T-cell (primary cell): ENCODE data around the gene DPH2. TPM values are rescaled to one million over a fixed set of nuclear protein-coding genes. Genes with fewer than 3 reads are reported as not detected.
A peak's percentile ranks its signal among the peaks of the same experiment; 100 is the strongest.

Source experiments
- ATAC-seq, 4 experiments: fragments of 200-7000 bp in 3 of 4; fragments of 150-1000 bp in 1 of 4; cut with Tn5 transposase; replicated peaks in 1 of 4; 1 replicate in 3 of 4; 2 replicates in 1 of 4; pipeline ENCODE4 v1.10.0; 2021; ENCODE audit warnings: moderate library complexity in 3 of 4, mild to moderate bottlenecking in 2 of 4, moderate number of reproducible peaks in 1 of 4
- CTCF ChIA-PET, 2 donors: fragments of 300-600 bp; sonication (Branson Sonifier 250); formaldehyde crosslinking; loops; one replicate each; lab custom pipeline; 2022; ENCODE audit warnings: antibody characterized with exemption in 2 of 2; lab: Charles Lee
- POLR2A ChIA-PET, 2 donors: fragments of 300-600 bp; sonication (Branson Sonifier 250); formaldehyde crosslinking; loops; one replicate each; lab custom pipeline; 2022; ENCODE audit warnings: antibody characterized with exemption in 2 of 2; lab: Charles Lee
- DNase-seq, 35 experiments: peaks; one replicate each; pipeline versions ENCODE4 v3.0.0 to v3.0.0-alpha.2; 2013 to 2023
- H3K27ac ChIP-seq: one replicate; pipeline ENCODE4 v1.5.1; 2013; ENCODE audit warnings: low read length
- H3K27me3 ChIP-seq, 2 experiments: replicated peaks in 1 of 2; 1 replicate in 1 of 2; 2 replicates in 1 of 2; pipeline versions ENCODE4 v1.6.1 to v1.7.0; 2013; ENCODE audit warnings: low read length in 1 of 2, mixed read lengths in 1 of 2; ENCODE audit not compliant: control insufficient read depth in 2 of 2, insufficient read depth in 2 of 2; ENCODE audit errors: extremely low read depth in 1 of 2
- H3K36me3 ChIP-seq, 2 donors: 1 replicate in 1 of 2; 2 replicates in 1 of 2; pipeline versions ENCODE4 v1.6.1 to v1.7.0; 2013; ENCODE audit warnings: low read length in 1 of 2; ENCODE audit not compliant: control insufficient read depth in 2 of 2, insufficient read depth in 1 of 2; ENCODE audit errors: extremely low read depth in 1 of 2
- H3K4me1 ChIP-seq, 2 experiments: 1 replicate in 1 of 2; 2 replicates in 1 of 2; pipeline versions ENCODE4 v1.6.1 to v1.7.0; 2013; ENCODE audit warnings: low read length in 2 of 2, mixed read lengths in 1 of 2; ENCODE audit not compliant: insufficient read depth in 2 of 2, control insufficient read depth in 1 of 2; ENCODE audit errors: extremely low read depth in 1 of 2
- H3K4me3 ChIP-seq, 2 donors: 1 replicate in 1 of 2; 2 replicates in 1 of 2; pipeline versions ENCODE4 v1.5.1 to v1.7.0; 2013; ENCODE audit warnings: mild to moderate bottlenecking in 2 of 2, low read length in 1 of 2, moderate library complexity in 1 of 2; ENCODE audit not compliant: control insufficient read depth in 1 of 2; ENCODE audit errors: extremely low read depth in 1 of 2
- H3K9me3 ChIP-seq: 2 replicates; pipeline ENCODE4 v1.7.0; 2013
- H3K27ac Mint-ChIP-seq, 2 donors: one replicate each; pipeline ENCODE4 v1.8.0; 2020 to 2021; ENCODE audit warnings: mild to moderate bottlenecking in 2 of 2, mixed read lengths in 2 of 2
- H3K27me3 Mint-ChIP-seq, 2 donors: one replicate each; pipeline ENCODE4 v1.8.0; 2021 to 2022; ENCODE audit warnings: mixed read lengths in 2 of 2
- H3K36me3 Mint-ChIP-seq: one replicate; pipeline ENCODE4 v1.8.0; 2021; ENCODE audit warnings: mixed read lengths
- H3K4me1 Mint-ChIP-seq, 3 donors: one replicate each; pipeline ENCODE4 v1.8.0; 2020 to 2022; ENCODE audit warnings: mixed read lengths in 3 of 3, mild to moderate bottlenecking in 1 of 3
- H3K4me3 Mint-ChIP-seq, 3 donors: one replicate each; pipeline ENCODE4 v1.8.0; 2020 to 2022; ENCODE audit warnings: mild to moderate bottlenecking in 3 of 3, mixed read lengths in 3 of 3, moderate library complexity in 3 of 3
- H3K9me3 Mint-ChIP-seq, 3 donors: one replicate each; pipeline ENCODE4 v1.8.0; 2020 to 2022; ENCODE audit warnings: mixed read lengths in 3 of 3
- WGBS: methylation state at CpG from one replicate; pipeline ENCODE4 v1.1.5; 2013; ENCODE audit warnings: missing lambda C conversion rate; ENCODE audit not compliant: insufficient coverage; 5-methylcytosine and 5-hydroxymethylcytosine counted together
- total RNA-seq, 35 experiments: library from RNA in 6 of 35; stranded (reverse) in 6 of 35; fragments of 120-200 nt in 1 of 35; gene quantifications; one replicate each; pipeline versions ENCODE4 v1.2.1 to v1.2.4 and lab custom pipeline; 2013 to 2026

The DPH2 gene
- total RNA-seq, 5 donors from 2014 or later (not counting 1 experiment from before 2014, with no cell fraction given) = 22.1 to 46.6 (median 41.8) TPM

DNA sequence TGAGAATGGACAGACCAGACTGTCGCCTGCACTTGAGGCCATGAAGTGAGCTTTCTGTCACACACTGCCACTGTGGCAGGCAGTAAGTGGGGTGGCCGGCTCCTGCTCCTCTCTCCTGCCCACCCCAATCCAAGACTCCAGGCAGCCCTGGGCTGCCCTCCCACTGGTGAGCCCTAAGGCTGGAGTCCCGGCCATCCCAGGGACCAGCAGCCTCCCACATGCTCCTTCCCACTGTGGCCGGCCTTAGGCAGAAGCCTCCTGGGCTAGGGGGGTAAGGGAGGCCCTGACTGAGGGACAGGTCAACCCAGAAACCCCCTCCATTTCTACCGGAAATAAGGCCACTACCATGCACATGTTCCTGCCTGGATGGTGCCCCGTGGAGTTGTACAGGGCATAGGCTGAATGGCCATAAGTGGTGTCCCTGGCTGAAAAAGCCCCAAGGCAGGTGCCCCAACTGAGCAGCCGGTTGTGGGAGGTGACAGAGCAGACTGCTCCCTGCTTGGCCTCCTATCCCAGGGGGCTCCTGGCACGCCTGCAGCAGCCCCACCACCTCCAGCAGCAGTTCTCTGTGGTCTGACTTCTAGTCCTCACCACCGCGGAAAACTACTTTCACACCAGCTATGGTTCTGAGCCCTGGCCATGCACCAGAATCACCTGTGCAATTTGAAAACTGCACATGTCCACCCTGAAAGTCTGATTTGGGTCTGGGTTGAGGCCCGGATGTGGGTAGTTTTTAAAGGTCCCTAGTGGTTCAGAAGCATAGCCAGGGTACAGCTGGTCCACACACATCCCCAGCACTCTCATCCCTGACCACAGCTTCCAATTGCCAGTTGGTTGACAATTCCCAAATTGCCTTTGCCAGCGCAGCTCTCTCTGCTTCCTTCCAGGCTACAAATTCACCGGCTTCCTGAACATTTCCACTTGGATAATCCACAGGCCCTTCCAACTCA, 37.8 kb upstream of the DPH2 start:
- peaks cover 22 to 34% of the 10 kb centered on the region in 2 donors for H3K27me3 Mint-ChIP-seq
- no peak overlapping the region for H3K27ac ChIP-seq
- H3K36me3 Mint-ChIP-seq = peaks cover 6% of the 10 kb centered on the region
- ATAC-seq (no peak), DNase-seq (no peak)
- H3K9me3 Mint-ChIP-seq = no peaks in the 10 kb centered on the region
- H3K36me3 ChIP-seq = no peaks in the 10 kb centered on the region
- WGBS = 82% methylated on average over 6 of the region's 13 CpGs
- ChIA-PET CTCF (interaction anchor here (0.6 to 4.1 kb wide), 3 partner anchors 30 to 168 kb away, joined by 3 to 59 read pairs (median 5); no protein-coding TSS in a partner anchor), POLR2A (interaction anchor here in 1 of 2 donors (0.6 kb wide), 1 partner anchor 14 kb away, joined by 3 read pairs; no protein-coding TSS in a partner anchor)
- H3K4me1 Mint-ChIP-seq = peaks cover 18 to 25% (median 23%) of the 10 kb centered on the region in 3 donors
- H3K9me3 ChIP-seq = no peaks in the 10 kb centered on the region
- H3K4me1 ChIP-seq = peaks cover 0 to 32% of the 10 kb centered on the region in 2 experiments
- H3K27ac Mint-ChIP-seq = no peak overlapping the region
- H3K27me3 ChIP-seq = peaks cover 3 to 47% of the 10 kb centered on the region in 2 experiments
- H3K4me3 ChIP-seq = no peak overlapping the region
- no peak overlapping the region for H3K4me3 Mint-ChIP-seq

DNA sequence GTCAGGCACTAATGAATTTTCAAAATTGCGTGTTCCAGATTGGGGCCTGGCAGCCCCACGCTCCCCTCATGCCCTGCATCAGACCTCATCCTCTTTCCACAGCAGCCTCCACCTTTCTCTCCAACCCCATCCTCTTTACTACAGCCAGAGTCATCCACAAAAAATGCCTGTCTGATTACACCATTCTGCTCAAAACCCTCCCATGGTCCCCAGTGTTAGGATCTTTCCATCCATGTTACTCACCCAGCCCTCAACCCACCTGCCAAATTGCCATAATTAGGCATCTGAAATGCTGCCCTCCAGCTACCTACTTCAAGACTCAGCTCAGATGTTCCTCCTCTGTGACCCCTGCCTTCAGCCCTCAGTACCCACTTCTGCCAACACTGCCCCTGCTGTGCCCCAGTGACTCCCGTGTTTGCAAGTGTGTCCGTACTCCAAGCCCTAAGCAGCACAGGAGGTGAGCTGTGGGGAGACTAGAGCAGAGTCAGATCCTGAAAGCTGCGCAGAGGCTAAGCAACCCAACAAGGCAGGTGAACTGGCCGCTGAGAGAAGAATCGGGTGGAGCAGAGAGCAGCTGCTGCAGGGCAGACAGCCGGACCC, 36.9 kb upstream of the DPH2 start:
- POLR2A ChIA-PET = no interaction called here
- peaks cover 18 to 25% (median 23%) of the 10 kb centered on the region in 3 donors for H3K4me1 Mint-ChIP-seq

DNA sequence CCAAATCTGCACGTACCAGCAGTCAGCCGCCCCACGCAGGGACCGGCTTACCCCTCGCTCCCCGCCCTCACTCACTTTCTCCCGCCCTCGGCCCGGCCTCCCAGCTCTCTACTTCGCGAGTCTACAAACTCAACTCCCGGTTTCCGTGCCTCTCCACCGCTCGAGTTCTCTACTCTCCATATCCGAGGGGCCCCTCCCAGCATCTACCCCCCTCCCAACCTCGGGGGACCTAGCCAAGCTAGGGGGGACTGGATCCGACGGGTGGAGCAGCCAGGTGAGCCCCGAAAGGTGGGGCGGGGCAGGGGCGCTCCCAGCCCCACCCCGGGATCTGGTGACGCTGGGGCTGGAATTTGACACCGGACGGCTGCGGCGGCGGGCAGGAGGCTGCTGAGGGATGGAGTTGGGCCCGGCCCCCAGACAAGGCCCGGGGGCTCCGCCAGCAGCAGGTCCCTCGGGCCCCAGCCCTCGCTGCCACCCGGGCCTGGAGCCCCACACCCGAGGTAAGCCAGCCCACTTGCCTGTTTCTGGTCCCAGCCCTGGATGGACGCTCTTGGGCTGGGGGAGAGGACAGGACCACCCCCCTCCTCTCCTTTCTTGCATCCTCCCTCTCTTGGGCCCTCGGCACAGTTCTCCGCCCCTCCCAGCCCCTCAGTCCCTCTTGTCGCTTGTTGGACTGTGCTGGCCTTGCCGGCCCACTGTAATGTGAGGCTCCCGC, 36.3 kb upstream of the DPH2 start, which contains the start of gene ARTN:
Gene ARTN, plus strand, starts transcription at position 416 of the 715 bp plus-strand sequence. CDS start 1,856 bp downstream, outside the sequence.
- no peak within 1 kb of the TSS for H3K27ac ChIP-seq
- no peaks in the 10 kb centered on the region for H3K9me3 ChIP-seq
- no peak for DNase-seq
- Mint-ChIP-seq H3K36me3 (peaks cover 9% of the 10 kb centered on the region), H3K4me1 (peaks cover 18 to 25% (median 23%) of the 10 kb centered on the region in 3 donors), H3K9me3 (no peaks in the 10 kb centered on the region), H3K27ac (no peak within 1 kb of the TSS), H3K27me3 (peaks cover 22 to 34% of the 10 kb centered on the region in 2 donors), H3K4me3 (peak within 1 kb of the TSS in 1 of 3 donors; percentile 65)
- peaks cover 0 to 32% of the 10 kb centered on the region in 2 experiments for H3K4me1 ChIP-seq
- ATAC-seq = peak in 1 of 4 experiments; percentile 27
- H3K36me3 ChIP-seq = no peaks in the 10 kb centered on the region
- ChIA-PET CTCF (interaction anchor here (2.4 to 4.1 kb wide), 3 partner anchors 12 to 170 kb away, joined by 12 to 59 read pairs (median 17); no protein-coding TSS in a partner anchor), POLR2A (no interaction called here)
- H3K27me3 ChIP-seq = peaks cover 3 to 51% of the 10 kb centered on the region in 2 experiments
- peak within 1 kb of the TSS in 1 of 2 donors; percentile 45 for H3K4me3 ChIP-seq
- 18% methylated on average over 33 of the region's 42 CpGs for WGBS

More for the DNA sequence above, 36.9 kb upstream of the DPH2 start:
- no peak overlapping the region for H3K27ac Mint-ChIP-seq
- Histone ChIP-seq H3K36me3 (no peaks in the 10 kb centered on the region), H3K4me1 (peaks cover 0 to 32% of the 10 kb centered on the region in 2 experiments), H3K9me3 (no peaks in the 10 kb centered on the region), H3K27ac (no peak overlapping the region), H3K27me3 (peaks cover 3 to 51% of the 10 kb centered on the region in 2 experiments), H3K4me3 (peak overlapping the region in 1 of 2 donors; percentile 45)
- H3K4me3 Mint-ChIP-seq = peak overlapping the region in 1 of 3 donors; percentile 44
- peaks cover 6% of the 10 kb centered on the region for H3K36me3 Mint-ChIP-seq
- peaks cover 22 to 34% of the 10 kb centered on the region in 2 donors for H3K27me3 Mint-ChIP-seq
- ATAC-seq (peak in 1 of 4 experiments; percentile 12), DNase-seq (no peak)
- WGBS = 54% methylated on average over 8 of the region's 8 CpGs
- CTCF ChIA-PET = interaction anchor here in 1 of 2 donors (4.1 kb wide), 1 partner anchor 168 kb away, joined by 59 read pairs; no protein-coding TSS in a partner anchor
- H3K9me3 Mint-ChIP-seq = no peaks in the 10 kb centered on the region

DNA sequence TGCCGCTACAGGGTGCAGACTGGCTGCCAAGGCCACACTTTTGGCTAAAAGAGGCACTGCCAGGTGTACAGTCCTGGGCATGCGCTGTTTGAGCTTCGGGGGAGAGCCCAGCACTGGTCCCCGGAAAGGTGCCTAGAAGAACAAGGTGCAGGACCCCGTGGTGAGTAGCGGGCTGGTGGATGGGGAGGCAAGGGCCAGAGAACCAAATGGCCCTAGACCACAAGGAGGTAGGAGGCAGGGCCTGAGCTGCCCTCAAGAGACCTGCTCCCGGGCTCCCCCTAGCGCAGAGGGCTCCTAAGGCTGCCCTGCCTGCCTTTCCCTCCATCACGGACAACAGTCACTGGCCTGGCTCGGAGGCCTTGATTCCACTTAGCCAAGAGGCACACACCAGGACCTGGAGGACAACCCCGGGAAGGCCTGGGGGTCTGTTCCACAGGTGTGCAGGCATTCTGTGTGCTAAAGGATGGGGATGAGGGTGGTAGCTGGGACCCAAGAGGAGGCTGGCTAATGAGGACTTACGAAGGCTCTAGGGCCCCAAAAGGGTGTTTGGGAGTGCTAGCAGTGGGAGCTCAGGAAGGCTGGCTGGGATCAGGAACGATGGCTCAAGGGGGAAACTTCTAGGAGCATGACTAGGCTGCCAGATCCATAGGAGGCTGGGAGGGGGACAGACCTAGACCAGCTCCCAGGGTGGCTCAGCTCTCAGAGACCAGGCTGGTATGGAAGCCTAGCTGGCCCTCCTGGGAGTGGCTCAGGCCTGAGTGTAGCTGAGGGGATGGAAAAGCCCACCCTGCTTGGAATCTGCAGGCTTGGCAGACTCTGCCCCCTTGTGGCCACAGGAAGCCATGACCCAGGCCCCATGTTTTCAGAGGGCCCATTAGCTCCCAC, 35.5 kb upstream of the DPH2 start:
- peak; percentile 38 to 72 (median 44) for ATAC-seq
- H3K4me1 Mint-ChIP-seq = peaks cover 18 to 25% (median 23%) of the 10 kb centered on the region in 3 donors
- WGBS = 41% methylated on average over 11 of the region's 13 CpGs

DNA sequence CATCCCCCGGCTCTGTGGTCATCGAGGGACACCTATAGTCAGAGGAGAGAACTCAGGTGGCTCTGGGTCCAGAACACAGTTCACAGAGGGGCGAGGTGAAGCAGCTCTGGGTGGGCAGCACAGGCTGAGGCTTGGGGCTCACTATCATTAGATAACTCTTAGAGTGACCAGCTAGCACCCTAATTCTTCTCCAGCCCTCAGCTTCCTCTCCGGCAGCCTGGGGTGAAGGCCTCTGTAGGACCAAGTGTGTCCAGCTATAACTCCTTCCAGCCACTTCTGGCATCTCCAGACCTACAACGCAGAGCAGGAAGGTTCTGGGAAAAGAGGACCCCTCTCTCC, 34.9 kb upstream of the DPH2 start:
- Mint-ChIP-seq H3K4me1 (peaks cover 18 to 25% (median 23%) of the 10 kb centered on the region in 3 donors), H3K36me3 (peaks cover 5% of the 10 kb centered on the region), H3K9me3 (no peaks in the 10 kb centered on the region), H3K27me3 (peaks cover 22 to 34% of the 10 kb centered on the region in 2 donors), H3K4me3 (peak overlapping the region in 1 of 3 donors; percentile 65), H3K27ac (no peak overlapping the region)
- no peaks in the 10 kb centered on the region for H3K9me3 ChIP-seq
- H3K27ac ChIP-seq = no peak overlapping the region
- DNase-seq (no peak), ATAC-seq (no peak)
- ChIA-PET POLR2A (no interaction called here), CTCF (interaction anchor here (0.5 to 4.1 kb wide), 14 partner anchors 8 to 732 kb away, joined by 3 to 59 read pairs (median 4); partner anchors contain the start of gene KDM4A (in 1 of the 2))
- H3K36me3 ChIP-seq = no peaks in the 10 kb centered on the region
- H3K4me3 ChIP-seq = no peak overlapping the region
- peaks cover 0 to 32% of the 10 kb centered on the region in 2 experiments for H3K4me1 ChIP-seq
- peaks cover 3 to 51% of the 10 kb centered on the region in 2 experiments for H3K27me3 ChIP-seq
- 56% methylated on average over 4 of the region's 5 CpGs for WGBS

More for the DNA sequence above, 35.5 kb upstream of the DPH2 start:
- peaks cover 22 to 34% of the 10 kb centered on the region in 2 donors for H3K27me3 Mint-ChIP-seq
- Histone ChIP-seq H3K9me3 (no peaks in the 10 kb centered on the region), H3K36me3 (no peaks in the 10 kb centered on the region), H3K27ac (no peak overlapping the region), H3K27me3 (peaks cover 3 to 51% of the 10 kb centered on the region in 2 experiments), H3K4me1 (peaks cover 0 to 32% of the 10 kb centered on the region in 2 experiments), H3K4me3 (no peak overlapping the region)
- CTCF ChIA-PET = interaction anchor here (0.5 to 4.1 kb wide), 15 partner anchors 8 to 731 kb away, joined by 3 to 59 read pairs (median 3); partner anchors contain the start of gene KDM4A (in 1 of the 2)
- peak overlapping the region in 1 of 3 donors; percentile 65 for H3K4me3 Mint-ChIP-seq
- POLR2A ChIA-PET = no interaction called here
- peak in 25 of 35 experiments; percentile 9 to 65 (median 39) for DNase-seq
- H3K36me3 Mint-ChIP-seq = peaks cover 9% of the 10 kb centered on the region
- H3K27ac Mint-ChIP-seq = no peak overlapping the region
- H3K9me3 Mint-ChIP-seq = no peaks in the 10 kb centered on the region
